ENCODE results near the gene ATXN7. TPM values are rescaled to one million over a fixed set of nuclear protein-coding genes. Genes with fewer than 3 reads are reported as not detected.

The ATXN7 gene
- total RNA-seq, 4 donors from 2014 or later, result 6.1 to 28.2 (median 20.2) TPM

DNA sequence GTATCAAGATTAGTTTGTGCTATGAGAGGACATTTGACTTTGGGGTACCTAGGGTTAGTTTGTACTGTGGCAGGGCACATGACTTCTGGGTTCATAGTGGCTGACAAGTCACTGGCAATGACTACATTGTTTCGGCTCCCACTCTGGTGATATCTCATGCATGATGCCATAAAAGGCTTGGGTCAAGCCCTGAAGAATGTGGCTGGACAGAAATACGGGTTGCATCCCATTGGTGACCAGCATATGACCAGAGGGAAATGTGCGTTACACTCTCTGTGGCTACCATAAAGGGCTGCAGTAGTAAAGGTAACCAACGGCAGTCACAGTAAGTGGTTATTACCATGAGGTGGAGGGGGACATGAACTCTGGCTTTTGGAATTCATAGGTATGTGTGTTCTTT is 18.5 kb upstream of the ATXN7 start:
- no peak for TF ChIP-seq POLR2A (IDR thresholded peaks at IDR 0.05)
- no peak for TF ChIP-seq CTCF (IDR thresholded peaks at IDR 0.05)
- H3K36me3 ChIP-seq, result no peaks in the 10 kb centered on the region

GRCh38 chr3:63847718-63848450 is 15.8 kb upstream of the ATXN7 start:
- DNase-seq, result no peak
- TF ChIP-seq CTCF (IDR thresholded peaks at IDR 0.05) (no peak), POLR2A (IDR thresholded peaks at IDR 0.05) (no peak)
- H3K9me3 ChIP-seq, result no peaks in the 10 kb centered on the region
- intact Hi-C loops (cut with DNase I), result no loop called here
- H3K36me3 ChIP-seq, result no peaks in the 10 kb centered on the region
- peaks cover 0 to 15% (median 0%) of the 10 kb centered on the region in 3 donors for H3K4me1 ChIP-seq
- no peak overlapping the region for H3K27ac ChIP-seq
- WGBS, 2 donors, result 43 to 67% methylated on average over 1 of the region's 1 CpG
- no peak overlapping the region for H3K4me3 ChIP-seq
- no peaks in the 10 kb centered on the region for H3K27me3 ChIP-seq

More for the DNA sequence above, 18.5 kb upstream of the ATXN7 start:
- H3K27ac ChIP-seq, result no peak overlapping the region
- no peak for DNase-seq
- peaks cover 0 to 15% (median 0%) of the 10 kb centered on the region in 3 donors for H3K4me1 ChIP-seq
- intact Hi-C loops (cut with DNase I), result no loop called here
- no peaks in the 10 kb centered on the region for H3K9me3 ChIP-seq
- H3K27me3 ChIP-seq, result no peaks in the 10 kb centered on the region
- 57 to 100% methylated on average over 2 to 4 of the region's 4 CpGs for WGBS, 2 donors
- H3K4me3 ChIP-seq, result no peak overlapping the region

GRCh38 chr3:63849175-63849574 is 14.5 kb upstream of the ATXN7 start:
- H3K9me3 ChIP-seq, result no peaks in the 10 kb centered on the region
- intact Hi-C loops (cut with DNase I), result no loop called here
- WGBS, 2 donors, result 93 to 95% methylated on average over 4 of the region's 4 CpGs
- H3K27me3 ChIP-seq, result no peaks in the 10 kb centered on the region
- TF ChIP-seq CTCF (IDR thresholded peaks at IDR 0.05) (no peak), POLR2A (IDR thresholded peaks at IDR 0.05) (no peak)
- H3K4me3 ChIP-seq, result no peak overlapping the region
- DNase-seq, result no peak
- H3K36me3 ChIP-seq, result no peaks in the 10 kb centered on the region
- no peak overlapping the region for H3K27ac ChIP-seq
- H3K4me1 ChIP-seq, result peaks cover 0 to 15% (median 0%) of the 10 kb centered on the region in 3 donors

DNA sequence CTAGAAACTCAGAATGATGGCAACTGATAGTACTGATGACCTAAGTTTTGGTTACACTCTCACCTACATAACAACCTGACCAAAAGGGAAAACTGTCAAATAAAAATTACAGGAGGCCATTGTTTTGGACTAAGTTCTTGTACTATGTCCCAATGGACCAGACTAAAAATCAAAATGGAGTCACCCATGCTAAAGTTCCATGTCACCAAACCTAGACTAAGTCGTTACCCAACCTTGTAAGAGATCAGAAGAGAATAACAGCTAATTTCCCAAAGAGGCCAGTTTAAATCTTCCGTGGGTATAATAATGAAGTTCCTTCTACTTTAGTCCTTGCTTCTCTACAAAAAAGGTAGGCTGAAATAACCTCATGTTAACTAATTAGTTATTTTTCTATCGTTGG is 12.4 kb upstream of the ATXN7 start:
- Histone ChIP-seq H3K9me3 (no peaks in the 10 kb centered on the region), H3K4me1 (peaks cover 0 to 27% (median 9%) of the 10 kb centered on the region in 3 donors), H3K4me3 (no peak overlapping the region), H3K27ac (no peak overlapping the region), H3K27me3 (no peaks in the 10 kb centered on the region), H3K36me3 (no peaks in the 10 kb centered on the region)
- no peak for DNase-seq
- intact Hi-C loops (cut with DNase I), result no loop called here
- TF ChIP-seq POLR2A (IDR thresholded peaks at IDR 0.05), result no peak
- no peak for TF ChIP-seq CTCF (IDR thresholded peaks at IDR 0.05)
- WGBS, 2 donors, result 95% methylated on average over 3 of the region's 3 CpGs

GRCh38 chr3:63853106-63853505 is 10.6 kb upstream of the ATXN7 start:
- intact Hi-C loops (cut with DNase I), result no loop called here
- Histone ChIP-seq H3K27me3 (no peaks in the 10 kb centered on the region), H3K27ac (no peak overlapping the region), H3K4me1 (peaks cover 0 to 19% (median 9%) of the 10 kb centered on the region in 3 donors), H3K4me3 (no peak overlapping the region), H3K9me3 (no peaks in the 10 kb centered on the region), H3K36me3 (no peaks in the 10 kb centered on the region)
- WGBS, 2 donors, result 72 to 81% methylated on average over 3 to 4 of the region's 4 CpGs
- DNase-seq, result no peak
- TF ChIP-seq CTCF (IDR thresholded peaks at IDR 0.05) (no peak), POLR2A (IDR thresholded peaks at IDR 0.05) (no peak)

Data from esophagus squamous epithelium (tissue), 5 donors.